Gastrocnemius medialis (tissue), 4 donors: ENCODE measurements around the gene LBX1.

Experiments used
- POLR2A ChIP-seq, 2 donors: fragments of 450-650 bp; IDR thresholded peaks; one replicate each; pipeline ENCODE4 v1.6.1; 2017; ENCODE audit warnings: antibody characterized with exemption in 2 of 2, mild to moderate bottlenecking in 2 of 2, moderate library complexity in 2 of 2
- TF ChIP-seq, protein P1 (sequence below), 5 experiments: fragments of 450-650 bp in 3 of 5; fragments of 200-600 bp in 2 of 5; sonication (generic) in 2 of 5; IDR thresholded peaks in 4 of 5; conservative IDR thresholded peaks in 1 of 5; 1 replicate in 4 of 5; 2 replicates in 1 of 5; pipeline ENCODE4 v1.5.1; 2016 to 2019; ENCODE audit warnings: antibody characterized with exemption in 5 of 5, mild to moderate bottlenecking in 3 of 5, moderate library complexity in 3 of 5

DNA sequence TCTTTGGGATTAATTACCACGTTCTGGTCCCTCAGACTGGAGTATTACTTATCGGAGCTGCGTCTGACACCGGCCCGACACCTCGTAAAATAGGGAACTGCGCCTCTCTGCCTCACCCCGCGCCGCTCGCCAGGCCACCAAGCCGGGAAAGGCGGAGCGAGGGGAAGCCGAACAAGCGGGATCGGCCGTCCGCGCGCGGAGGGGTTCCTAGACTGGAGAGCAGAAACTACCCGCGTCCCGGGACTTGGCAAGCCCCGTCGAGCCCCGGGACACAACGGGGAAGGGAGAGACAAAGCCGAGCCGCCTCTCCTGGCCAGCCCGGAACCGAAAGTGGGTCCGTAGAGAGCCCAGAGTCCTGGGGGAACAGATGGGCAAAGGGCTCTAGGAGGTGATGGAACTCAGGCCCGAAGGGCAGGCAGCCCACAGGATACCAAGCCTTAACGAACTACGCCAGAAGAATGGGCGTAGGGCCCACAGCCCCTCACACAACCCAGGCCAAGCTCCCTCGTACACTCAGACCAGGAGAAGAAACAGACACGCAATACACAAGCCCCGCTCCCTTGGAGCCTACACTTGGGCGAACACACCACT lies 6.5 kb downstream of the LBX1 start:
- TF ChIP-seq, protein P1, sequence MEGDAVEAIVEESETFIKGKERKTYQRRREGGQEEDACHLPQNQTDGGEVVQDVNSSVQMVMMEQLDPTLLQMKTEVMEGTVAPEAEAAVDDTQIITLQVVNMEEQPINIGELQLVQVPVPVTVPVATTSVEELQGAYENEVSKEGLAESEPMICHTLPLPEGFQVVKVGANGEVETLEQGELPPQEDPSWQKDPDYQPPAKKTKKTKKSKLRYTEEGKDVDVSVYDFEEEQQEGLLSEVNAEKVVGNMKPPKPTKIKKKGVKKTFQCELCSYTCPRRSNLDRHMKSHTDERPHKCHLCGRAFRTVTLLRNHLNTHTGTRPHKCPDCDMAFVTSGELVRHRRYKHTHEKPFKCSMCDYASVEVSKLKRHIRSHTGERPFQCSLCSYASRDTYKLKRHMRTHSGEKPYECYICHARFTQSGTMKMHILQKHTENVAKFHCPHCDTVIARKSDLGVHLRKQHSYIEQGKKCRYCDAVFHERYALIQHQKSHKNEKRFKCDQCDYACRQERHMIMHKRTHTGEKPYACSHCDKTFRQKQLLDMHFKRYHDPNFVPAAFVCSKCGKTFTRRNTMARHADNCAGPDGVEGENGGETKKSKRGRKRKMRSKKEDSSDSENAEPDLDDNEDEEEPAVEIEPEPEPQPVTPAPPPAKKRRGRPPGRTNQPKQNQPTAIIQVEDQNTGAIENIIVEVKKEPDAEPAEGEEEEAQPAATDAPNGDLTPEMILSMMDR (IDR thresholded peaks at IDR 0.05 in 4 of 5, conservative IDR thresholded peaks at IDR 0.05 in 1 of 5), result no peak
- no peak for TF ChIP-seq POLR2A (IDR thresholded peaks at IDR 0.05)
